Lung (tissue), 12 donors: ENCODE data around the gene NPW. TPM values are rescaled to one million over a fixed set of nuclear protein-coding genes. Genes with fewer than 3 reads are reported as not detected.

Experiments used
- ATAC-seq: fragments of 200-7000 bp; cut with Tn5 transposase; one replicate; pipeline ENCODE4 v1.9.1; 2020; ENCODE audit warnings: moderate number of reproducible peaks; ENCODE audit not compliant: insufficient read depth, low FRiP score
- DNase-seq, 3 donors: peaks; one replicate each; pipeline ENCODE4 v3.0.0-alpha.2; 2013 to 2017
- H3K27ac ChIP-seq, 2 donors: one replicate each; pipeline ENCODE4 v1.5.1; 2013; ENCODE audit warnings: mild to moderate bottlenecking in 2 of 2, moderate library complexity in 2 of 2, control low read depth in 1 of 2, inconsistent platforms in 1 of 2, low read depth in 1 of 2, low read length in 1 of 2
- H3K27me3 ChIP-seq, 3 donors: one replicate each; pipeline ENCODE4 v1.5.1; 2013; ENCODE audit warnings: low read length in 2 of 3; ENCODE audit not compliant: control insufficient read depth in 3 of 3, insufficient read depth in 3 of 3
- H3K36me3 ChIP-seq, 4 donors: one replicate each; pipeline ENCODE4 v1.5.1; 2013; ENCODE audit warnings: low read length in 4 of 4, mild to moderate bottlenecking in 1 of 4, moderate library complexity in 1 of 4; ENCODE audit not compliant: control insufficient read depth in 4 of 4, insufficient read depth in 4 of 4
- H3K4me1 ChIP-seq, 5 donors: one replicate each; pipeline ENCODE4 v1.5.1; 2013; ENCODE audit warnings: low read length in 5 of 5, mild to moderate bottlenecking in 2 of 5, moderate library complexity in 1 of 5; ENCODE audit not compliant: control insufficient read depth in 5 of 5, insufficient read depth in 5 of 5
- H3K4me3 ChIP-seq: one replicate; pipeline ENCODE4 v1.5.1; 2013; ENCODE audit warnings: mild to moderate bottlenecking, control low read depth, moderate library complexity
- H3K9ac ChIP-seq, 2 donors: one replicate each; pipeline ENCODE4 v1.5.1; 2013; ENCODE audit warnings: low read length in 2 of 2, control low read depth in 1 of 2; ENCODE audit not compliant: insufficient read depth in 1 of 2
- H3K9me3 ChIP-seq, 4 donors: one replicate each; pipeline ENCODE4 v1.5.1; 2013; ENCODE audit warnings: low read length in 3 of 4, mild to moderate bottlenecking in 1 of 4, moderate library complexity in 1 of 4; ENCODE audit not compliant: control insufficient read depth in 4 of 4, insufficient read depth in 3 of 4
- WGBS, 2 donors: extraction: QIAGEN DNeasy Blood & Tissue Kit; methylation state at CpG; one replicate each; pipeline ENCODE4 v1.1.7; 2013; 5-methylcytosine and 5-hydroxymethylcytosine counted together
- polyA plus RNA-seq, 2 donors: library from polyadenylated mRNA; stranded (reverse); fragments of 200-250 nt; gene quantifications; one replicate each; pipeline ENCODE4 v1.2.1, GENCODE V29; 2013
- total RNA-seq, 2 donors: library from RNA; depleted of rRNA in 1 of 2; stranded (reverse); fragments of >200 nt in 1 of 2; gene quantifications; one replicate each; pipeline ENCODE4 v1.2.1, GENCODE V29; 2014 to 2021
- TF ChIP-seq, protein P1 (sequence below): IDR thresholded peaks from 2 replicates; pipeline ENCODE4 v1.5.1; 2012; ENCODE audit warnings: mild to moderate bottlenecking; ENCODE audit errors: control extremely low read depth, extremely low read depth
- donor health status: control.
- donor health status: control.
- donor health status: Bipolar disorder and iron deficiency.
- donor health status: healthy.
- donor health status: DM: yes; HTN: yes; CAD: no.

Gene NPW
- total and polyA plus RNA-seq, 4 donors: 0.12 to 1.3 (median 0.53) TPM

DNA sequence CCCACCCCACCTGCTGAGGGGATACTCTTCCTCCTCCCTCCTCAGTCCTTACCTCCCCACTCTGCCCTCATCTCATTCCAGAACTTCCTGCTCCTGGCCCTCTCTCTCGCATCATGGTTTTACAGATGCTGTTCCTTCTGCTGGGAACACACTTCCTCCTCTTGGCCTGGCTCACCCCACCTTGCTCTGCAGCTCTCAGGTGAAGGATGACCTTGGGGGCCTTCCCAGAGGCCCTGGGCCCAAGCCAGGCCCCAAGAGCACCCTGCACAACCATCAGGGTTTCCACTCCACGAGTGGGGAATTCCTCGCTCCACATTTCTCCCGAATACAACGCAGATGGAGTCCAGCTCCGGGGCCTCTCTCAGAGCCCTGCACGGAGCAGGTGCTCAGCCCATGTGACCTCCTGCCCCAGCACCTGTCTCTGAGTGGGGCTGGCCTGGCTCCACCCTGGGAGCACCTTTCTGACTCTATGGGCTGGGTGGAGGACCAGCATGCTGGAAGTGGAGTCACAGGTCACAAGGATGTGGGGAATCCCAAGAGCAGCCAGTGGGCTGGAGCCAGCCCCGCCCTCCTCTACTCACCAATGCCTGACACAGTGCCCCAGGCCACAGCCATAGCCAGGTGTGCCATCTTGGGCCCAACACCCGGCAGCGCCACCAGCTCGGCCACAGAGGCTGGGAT, 23.5 kb downstream of the NPW start:
- TF ChIP-seq, protein P1, sequence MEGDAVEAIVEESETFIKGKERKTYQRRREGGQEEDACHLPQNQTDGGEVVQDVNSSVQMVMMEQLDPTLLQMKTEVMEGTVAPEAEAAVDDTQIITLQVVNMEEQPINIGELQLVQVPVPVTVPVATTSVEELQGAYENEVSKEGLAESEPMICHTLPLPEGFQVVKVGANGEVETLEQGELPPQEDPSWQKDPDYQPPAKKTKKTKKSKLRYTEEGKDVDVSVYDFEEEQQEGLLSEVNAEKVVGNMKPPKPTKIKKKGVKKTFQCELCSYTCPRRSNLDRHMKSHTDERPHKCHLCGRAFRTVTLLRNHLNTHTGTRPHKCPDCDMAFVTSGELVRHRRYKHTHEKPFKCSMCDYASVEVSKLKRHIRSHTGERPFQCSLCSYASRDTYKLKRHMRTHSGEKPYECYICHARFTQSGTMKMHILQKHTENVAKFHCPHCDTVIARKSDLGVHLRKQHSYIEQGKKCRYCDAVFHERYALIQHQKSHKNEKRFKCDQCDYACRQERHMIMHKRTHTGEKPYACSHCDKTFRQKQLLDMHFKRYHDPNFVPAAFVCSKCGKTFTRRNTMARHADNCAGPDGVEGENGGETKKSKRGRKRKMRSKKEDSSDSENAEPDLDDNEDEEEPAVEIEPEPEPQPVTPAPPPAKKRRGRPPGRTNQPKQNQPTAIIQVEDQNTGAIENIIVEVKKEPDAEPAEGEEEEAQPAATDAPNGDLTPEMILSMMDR: no peak
- Histone ChIP-seq H3K4me1 (peaks cover 3 to 68% (median 55%) of the 10 kb centered on the region in 5 donors), H3K27me3 (no peaks in the 10 kb centered on the region), H3K9ac (no peak overlapping the region), H3K9me3 (no peaks in the 10 kb centered on the region), H3K36me3 (peaks cover 0 to 8% (median 0%) of the 10 kb centered on the region in 4 donors), H3K27ac (peak overlapping the region in 1 of 2 donors; percentile 78), H3K4me3 (no peak overlapping the region)
- 56 to 74% methylated on average over 11 of the region's 11 CpGs for WGBS, 2 donors
- ATAC-seq (no peak), DNase-seq (no peak)

DNA sequence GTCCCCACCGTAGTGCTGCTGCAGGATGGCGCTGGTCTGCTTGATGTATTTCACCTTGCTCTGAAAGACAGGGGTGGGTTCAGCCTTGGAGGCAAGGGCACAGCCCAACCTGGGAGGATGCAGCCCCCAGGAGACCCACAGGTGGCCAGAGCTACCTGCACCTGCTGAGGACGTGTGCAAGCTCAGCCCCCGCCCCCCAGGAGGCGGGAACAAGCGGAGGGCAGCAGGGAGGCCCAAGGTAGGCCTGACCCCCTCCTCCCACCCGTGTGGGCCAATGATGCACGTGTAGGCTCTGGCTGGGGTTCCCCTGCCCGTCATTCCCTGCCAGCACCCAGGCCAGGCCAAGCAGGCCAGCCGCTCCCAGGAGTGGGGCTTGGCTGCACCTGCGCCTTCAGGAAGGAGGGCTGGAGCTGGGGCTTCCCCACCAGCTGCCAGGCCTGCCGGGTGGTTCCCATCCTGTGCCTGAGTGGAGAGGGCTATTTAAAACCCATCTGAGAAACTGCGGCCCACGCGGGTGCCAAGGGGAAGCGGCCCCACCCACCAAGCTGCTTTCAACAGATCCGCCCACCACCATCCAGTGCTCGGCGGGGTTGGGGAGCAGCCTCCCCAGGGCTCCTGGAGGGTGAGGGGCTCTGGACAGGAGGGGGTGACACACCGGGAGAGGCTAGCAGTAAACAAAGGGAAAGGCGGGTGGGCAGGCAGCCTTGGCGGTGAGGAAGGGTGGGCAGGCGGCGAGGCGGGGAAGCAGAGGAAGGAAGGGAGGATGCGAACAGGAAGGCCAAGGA, 24.3 kb downstream of the NPW start:
- TF ChIP-seq, protein P1: no peak
- DNase-seq: peak in 1 of 3 donors; percentile 49
- H3K27me3 ChIP-seq: no peaks in the 10 kb centered on the region
- peak overlapping the region; percentile 34 to 78 for H3K27ac ChIP-seq
- H3K9me3 ChIP-seq: no peaks in the 10 kb centered on the region
- H3K9ac ChIP-seq: no peak overlapping the region
- no peak for ATAC-seq
- H3K4me1 ChIP-seq: peaks cover 8 to 67% (median 56%) of the 10 kb centered on the region in 5 donors
- peaks cover 0 to 4% (median 0%) of the 10 kb centered on the region in 4 donors for H3K36me3 ChIP-seq
- H3K4me3 ChIP-seq: no peak overlapping the region
- 33 to 36% methylated on average over 25 to 26 of the region's 26 CpGs for WGBS, 2 donors

DNA sequence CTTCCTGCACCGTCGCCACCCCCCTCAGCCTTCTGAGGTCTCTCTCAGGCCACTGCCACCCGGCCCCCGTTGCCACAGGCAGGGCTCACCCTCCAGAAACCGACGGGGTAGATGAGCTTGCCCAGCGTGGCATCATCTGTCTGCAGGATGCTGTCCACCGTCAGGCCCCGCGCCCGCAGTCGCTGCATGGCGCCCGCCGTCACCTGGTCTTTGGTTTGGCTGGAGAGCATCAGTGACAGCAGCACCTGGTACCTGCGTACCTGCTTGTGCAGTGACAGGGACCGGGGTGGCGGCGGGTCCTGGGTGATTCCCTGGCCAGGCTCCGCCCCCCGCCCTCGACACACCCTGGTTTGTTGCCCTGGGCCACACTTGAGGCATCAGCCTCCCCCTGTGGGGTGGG, 25.0 kb downstream of the NPW start:
- no peaks in the 10 kb centered on the region for H3K27me3 ChIP-seq
- H3K36me3 ChIP-seq: no peaks in the 10 kb centered on the region
- no peaks in the 10 kb centered on the region for H3K9me3 ChIP-seq
- H3K27ac ChIP-seq: peak overlapping the region; percentile 18 to 78
- WGBS, 2 donors: 68 to 70% methylated on average over 22 of the region's 22 CpGs
- H3K9ac ChIP-seq: no peak overlapping the region
- no peak for DNase-seq
- H3K4me3 ChIP-seq: no peak overlapping the region
- peaks cover 8 to 63% (median 50%) of the 10 kb centered on the region in 5 donors for H3K4me1 ChIP-seq
- ATAC-seq: no peak
- TF ChIP-seq, protein P1: no peak
